GM19438 (cell line): ENCODE measurements around the gene ERBB2.
A peak's percentile ranks its signal among the peaks of the same experiment; 100 is the strongest.
"Not testable (repeated sequence)": the region's sequence is repeated elsewhere in the genome, so short reads cannot be mapped to it uniquely, and the experiment has no call there.

Experiments used
- ATAC-seq: cut with Tn5 transposase; IDR thresholded peaks from one replicate; pipeline ENCODE4 v1.9.1; 2021; ENCODE audit warnings: low read depth; ENCODE audit not compliant: unreplicated experiment

Gene ERBB2

DNA sequence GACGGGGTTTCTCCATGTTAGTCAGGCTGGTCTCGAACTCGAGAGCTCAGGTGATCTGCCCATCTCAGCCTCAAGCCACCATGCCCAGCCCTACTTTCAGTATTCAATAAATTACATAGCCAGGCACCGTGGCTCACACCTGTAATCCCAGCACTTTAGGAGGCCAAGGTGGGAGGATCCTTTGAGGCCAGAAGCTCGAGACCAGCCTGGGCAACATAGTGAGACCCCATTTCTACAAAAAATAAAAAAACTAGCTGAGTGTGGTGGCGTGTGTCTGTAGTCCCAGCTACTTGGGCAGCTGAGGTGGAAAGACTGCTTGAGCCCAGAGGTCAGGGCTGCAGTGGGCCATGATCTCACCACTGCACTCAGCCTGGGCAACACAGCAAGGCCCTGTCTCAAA, 22.2 kb downstream of the ERBB2 start:
- no peak for ATAC-seq

DNA sequence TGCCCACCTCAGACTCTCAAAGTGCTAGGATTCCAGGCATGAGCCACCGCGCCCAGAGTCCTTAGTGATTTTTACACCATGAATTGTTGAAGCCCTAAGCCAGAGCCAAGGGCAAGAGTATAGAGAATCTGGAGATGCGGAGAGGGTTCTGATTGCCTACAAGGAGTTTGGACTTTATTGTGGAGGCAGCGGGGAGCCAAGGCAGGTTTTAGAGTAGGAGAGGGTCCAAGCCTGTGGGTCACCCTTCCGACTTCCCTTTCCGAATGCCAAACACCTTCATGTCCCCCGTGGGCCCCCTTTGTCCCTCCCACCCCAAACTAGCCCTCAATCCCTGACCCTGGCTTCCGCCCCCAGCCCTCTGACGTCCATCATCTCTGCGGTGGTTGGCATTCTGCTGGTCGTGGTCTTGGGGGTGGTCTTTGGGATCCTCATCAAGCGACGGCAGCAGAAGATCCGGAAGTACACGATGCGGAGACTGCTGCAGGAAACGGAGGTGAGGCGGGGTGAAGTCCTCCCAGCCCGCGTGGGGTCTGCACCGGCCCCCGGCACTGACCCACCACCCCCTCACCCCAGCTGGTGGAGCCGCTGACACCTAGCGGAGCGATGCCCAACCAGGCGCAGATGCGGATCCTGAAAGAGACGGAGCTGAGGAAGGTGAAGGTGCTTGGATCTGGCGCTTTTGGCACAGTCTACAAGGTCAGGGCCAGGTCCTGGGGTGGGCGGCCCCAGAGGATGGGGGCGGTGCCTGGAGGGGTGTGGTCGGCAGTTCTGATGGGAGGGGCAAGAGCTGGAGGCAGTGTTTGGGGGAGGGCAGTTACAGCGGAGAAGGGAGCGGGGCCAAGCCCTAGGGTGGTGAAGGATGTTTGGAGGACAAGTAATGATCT, 23.3 kb downstream of the ERBB2 start:
- ATAC-seq: no peak

DNA sequence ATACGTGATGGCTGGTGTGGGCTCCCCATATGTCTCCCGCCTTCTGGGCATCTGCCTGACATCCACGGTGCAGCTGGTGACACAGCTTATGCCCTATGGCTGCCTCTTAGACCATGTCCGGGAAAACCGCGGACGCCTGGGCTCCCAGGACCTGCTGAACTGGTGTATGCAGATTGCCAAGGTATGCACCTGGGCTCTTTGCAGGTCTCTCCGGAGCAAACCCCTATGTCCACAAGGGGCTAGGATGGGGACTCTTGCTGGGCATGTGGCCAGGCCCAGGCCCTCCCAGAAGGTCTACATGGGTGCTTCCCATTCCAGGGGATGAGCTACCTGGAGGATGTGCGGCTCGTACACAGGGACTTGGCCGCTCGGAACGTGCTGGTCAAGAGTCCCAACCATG, 24.9 kb downstream of the ERBB2 start:
- no peak for ATAC-seq

GRCh38 chr17:39725923-39726322, 26.1 kb downstream of the ERBB2 start:
- ATAC-seq: not testable (repeated sequence)

DNA sequence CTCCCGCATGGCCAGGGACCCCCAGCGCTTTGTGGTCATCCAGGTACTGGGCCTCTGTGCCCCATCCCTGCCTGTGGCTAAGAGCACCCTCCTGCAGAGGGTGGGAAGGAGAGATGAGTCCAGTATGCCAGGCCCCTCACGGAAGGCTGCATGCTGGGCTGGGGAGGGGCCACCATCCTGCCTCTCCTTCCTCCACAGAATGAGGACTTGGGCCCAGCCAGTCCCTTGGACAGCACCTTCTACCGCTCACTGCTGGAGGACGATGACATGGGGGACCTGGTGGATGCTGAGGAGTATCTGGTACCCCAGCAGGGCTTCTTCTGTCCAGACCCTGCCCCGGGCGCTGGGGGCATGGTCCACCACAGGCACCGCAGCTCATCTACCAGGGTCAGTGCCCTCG, 26.8 kb downstream of the ERBB2 start:
- ATAC-seq: no peak

- no peak for ATAC-seq
These were observed 27.7 kb downstream of the ERBB2 start for GRCh38 chr17:39727556-39727955.

- ATAC-seq: no peak
These were observed 29.5 kb downstream of the ERBB2 start for GRCh38 chr17:39729280-39729851.

DNA sequence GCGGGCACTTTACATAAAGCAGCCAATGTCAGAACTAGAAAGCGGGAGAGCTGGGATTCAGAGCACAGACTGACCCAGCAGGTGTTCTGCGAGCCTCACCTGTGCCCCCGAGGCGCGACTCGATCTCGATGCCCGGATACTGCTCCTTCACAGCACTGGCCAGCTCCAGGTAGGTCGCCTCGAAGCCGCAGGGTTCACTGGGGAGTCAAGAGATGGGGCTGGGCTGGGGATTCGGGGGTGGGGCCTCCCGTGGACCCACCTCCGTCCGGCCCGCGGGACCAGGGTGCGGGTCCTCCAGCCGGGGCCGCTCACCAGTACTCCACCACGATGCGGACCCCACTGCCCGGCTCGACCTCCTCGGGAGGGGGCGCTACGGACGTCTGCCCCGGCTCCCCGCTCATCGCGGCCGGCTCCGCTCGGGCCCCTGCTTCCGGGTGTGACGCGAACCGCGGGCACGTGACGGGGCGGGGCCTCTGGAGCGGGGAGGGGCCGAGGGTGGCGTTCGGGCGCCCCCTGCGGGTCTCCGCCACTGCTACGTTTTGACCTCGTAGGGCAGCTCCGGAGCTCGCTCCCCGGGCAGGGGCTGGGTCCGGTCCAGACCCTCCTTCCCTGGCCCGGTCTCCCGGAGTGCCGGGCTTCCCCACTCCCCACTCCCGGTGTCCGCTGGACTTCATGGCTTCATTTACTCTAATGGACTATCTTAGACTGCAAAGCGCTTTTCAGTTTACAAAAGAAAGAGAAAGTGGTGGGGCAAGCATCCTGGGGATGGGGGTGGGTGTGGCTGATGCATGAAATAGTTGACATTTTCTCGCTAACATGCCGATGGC, 30.4 kb downstream of the ERBB2 start, which contains the start of gene MIEN1:
Gene MIEN1, minus strand, starts transcription at position 438 of the 827 bp plus-strand sequence. Its CDS starts 37 bp downstream, at position 401.
- ATAC-seq: peak; percentile 76

DNA sequence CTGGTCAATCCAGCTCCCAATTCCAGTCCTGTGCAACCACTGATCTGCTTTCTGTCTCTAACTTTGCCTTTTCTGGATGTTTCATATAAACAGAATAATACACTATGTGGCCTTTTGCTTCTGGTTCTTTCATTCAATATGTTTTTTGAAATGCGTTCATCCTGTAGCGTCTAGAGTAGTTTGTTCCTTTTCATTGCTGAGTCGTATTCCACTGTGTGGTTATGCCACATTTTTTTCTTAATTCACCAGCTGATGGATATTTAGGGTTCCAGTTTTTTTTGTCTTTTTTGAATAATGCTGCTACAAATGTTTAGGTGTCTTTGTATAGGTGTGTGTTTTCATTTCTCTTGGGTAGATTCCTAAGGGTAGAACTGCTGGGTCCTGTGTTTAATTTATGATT, 32.7 kb downstream of the ERBB2 start:
- no peak for ATAC-seq

- no peak for ATAC-seq
These were observed 36.0 kb downstream of the ERBB2 start for GRCh38 chr17:39735882-39736281.

- ATAC-seq: no peak
These were observed 36.7 kb downstream of the ERBB2 start for GRCh38 chr17:39736319-39737165.

DNA sequence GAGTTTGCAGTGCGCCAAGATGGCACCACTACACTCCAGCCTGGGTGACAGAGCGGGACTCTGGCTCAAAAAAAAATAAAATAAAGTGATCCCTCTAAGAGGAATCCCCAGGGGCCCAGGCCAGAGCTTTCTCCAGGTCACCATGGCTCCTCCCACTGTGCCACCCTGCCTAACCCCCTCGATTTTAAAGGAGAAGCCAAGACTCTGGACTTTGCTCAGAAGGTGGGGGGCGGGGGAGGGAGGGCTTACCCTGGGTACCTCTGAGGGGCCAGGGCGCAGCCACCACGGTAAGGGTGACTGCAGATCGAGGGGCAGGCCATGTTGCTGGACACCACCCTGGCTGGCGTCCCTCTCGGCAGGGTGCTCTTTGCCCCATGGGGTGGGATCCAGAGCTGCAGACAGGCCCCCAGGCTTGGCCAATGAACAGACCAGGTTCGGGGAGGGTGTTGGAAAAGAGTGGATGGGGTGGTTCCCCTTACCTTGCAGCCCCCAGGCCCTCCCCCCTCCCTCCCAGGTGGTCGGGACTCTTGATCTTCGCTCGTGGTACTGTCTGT, 37.4 kb downstream of the ERBB2 start:
- no peak for ATAC-seq

GRCh38 chr17:39737760-39738567, 38.1 kb downstream of the ERBB2 start, which contains the start of gene GRB7:
Gene GRB7 (plus strand): TSS chr17:39737938. CDS start chr17:39742302, 4,364 bp downstream.
- ATAC-seq: no peak

DNA sequence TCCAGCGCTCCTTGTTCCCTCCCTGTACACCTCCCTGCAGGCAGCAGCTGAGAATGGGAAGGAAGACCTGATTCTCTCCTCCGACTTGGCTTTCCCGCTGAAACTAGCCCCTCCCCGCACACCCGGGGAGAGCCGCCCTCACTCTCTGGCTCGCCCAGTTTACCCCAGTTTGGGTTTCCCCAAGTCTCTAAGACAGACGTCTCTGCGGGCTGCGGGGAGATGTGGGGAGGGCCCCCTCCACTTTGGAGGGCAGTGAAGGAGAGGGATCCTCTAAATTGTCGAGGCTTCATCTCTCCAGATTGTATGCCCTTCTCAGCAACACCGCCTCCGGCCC, 38.7 kb downstream of the ERBB2 start:
- ATAC-seq: no peak

DNA sequence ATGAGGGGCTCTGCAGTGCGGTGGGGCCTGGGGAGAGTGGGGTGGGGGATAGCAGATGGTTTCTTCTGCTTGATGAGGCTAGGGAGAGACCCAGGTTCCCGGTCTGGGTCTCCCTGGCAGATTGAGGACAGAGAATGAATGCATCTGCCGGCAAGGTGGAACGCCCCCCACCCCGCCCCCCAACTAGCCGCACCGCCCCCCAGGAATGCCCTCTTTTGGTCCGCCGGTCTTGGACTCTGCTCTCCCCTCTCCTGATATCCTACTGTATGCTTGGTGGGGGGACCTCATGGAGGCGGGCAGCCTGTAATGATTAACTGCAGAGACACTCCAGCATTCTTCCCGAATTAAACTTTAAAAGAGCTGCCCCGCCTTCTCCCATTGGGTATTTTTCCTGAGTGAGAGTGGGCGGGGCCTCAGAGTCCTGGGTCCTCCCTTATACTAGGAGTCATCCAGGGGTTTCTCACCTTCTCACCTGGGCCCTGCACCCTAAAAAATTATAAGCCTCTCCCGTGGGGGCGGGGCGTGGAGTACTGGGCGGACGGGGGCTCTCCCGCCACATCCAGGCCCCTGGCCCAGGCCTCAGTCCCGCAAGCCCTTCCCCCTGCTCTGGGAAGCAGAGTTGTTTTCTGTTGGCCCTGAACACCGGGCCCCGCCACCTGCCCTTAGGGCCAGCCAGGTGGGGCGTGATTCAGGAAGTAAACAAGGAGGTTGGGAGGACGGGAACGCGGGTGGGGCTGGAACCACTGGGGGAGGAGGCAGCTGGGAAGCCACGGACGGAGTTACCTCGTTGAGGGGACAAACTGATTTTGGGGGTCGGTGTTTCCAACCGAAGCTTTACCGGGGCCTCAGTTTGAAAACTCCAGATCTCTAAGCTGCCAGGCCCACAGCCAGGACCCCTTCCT, 39.4 kb downstream of the ERBB2 start:
- no peak for ATAC-seq

DNA sequence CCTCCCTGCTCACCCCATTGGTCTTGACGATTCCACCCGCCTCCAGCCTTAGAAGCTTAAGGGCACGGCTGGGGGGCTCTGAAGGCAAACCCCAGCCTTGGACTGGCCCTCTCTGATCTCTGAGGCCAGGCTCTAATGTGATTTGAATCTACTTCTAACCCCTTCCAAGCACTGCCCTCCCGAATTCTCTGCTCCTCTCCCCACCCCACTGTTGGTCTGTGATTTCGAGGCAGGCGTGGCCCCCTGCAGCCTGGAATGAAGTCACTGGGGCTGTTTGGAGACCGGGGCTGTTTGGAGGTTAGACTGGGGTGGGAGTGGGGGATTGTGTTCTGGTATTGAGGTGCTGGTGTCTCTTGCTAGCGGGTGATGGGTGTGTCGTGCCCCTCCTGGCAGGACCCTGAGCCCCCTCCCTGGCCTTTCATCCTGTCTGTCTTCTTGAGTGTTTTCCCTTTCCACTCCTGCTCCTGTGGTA, 40.1 kb downstream of the ERBB2 start:
- ATAC-seq: no peak

DNA sequence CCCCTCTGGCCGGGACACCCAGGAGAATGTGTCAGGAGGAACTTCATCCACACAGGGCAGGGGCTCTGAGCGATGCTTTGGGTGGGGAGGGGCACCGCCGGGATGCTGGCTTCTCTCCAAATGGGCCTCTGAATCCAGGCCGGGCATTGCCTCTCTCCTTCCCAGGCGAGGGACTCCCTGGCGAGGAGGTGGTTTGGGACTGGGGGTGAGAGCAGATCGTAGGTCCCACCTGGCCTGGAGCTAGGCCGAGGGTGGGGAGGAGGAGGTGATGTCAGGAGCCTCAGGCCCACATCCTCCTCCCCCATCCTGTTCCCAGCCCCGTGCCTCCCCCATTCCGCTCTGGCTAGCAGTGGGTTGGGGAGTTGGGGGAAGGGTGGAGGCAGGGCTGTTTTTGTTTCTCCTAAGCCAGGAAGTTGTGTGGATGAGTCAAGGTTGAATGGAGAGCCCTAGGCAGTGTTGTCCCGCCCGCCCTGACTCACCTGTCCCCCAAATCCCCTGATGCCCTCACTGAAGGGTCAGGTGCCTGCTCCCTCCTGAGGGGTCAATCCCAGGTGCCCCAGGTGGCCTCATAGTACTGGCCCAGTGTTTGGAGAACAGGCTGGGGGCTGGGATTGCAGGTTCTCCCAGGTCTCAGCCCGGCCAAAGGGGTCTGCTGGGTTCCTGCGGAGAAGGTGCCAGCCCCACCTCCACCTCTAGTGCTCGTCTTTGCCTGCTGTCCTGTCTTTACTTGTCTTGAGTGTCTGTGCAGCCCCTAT, 40.7 kb downstream of the ERBB2 start:
- ATAC-seq: no peak
